Ishikawa (cell line): ENCODE measurements around the gene LAMB1.

ENCODE experiments used
- CEBPB ChIP-seq: IDR thresholded peaks from 2 replicates; pipeline ENCODE4 v1.6.1; 2012
- CREB1 ChIP-seq: IDR thresholded peaks from 2 replicates; pipeline ENCODE4 v1.6.1; 2012; ENCODE audit warnings: low read depth
- EGR1 ChIP-seq: IDR thresholded peaks from 2 replicates; pipeline ENCODE4 v1.6.1; 2012
- EP300 ChIP-seq: IDR thresholded peaks from 2 replicates; pipeline ENCODE4 v1.6.1; 2012; ENCODE audit warnings: borderline replicate concordance
- FOXM1 ChIP-seq: IDR thresholded peaks from 2 replicates; pipeline ENCODE4 v1.6.1; 2012; ENCODE audit warnings: low read depth, borderline replicate concordance
- MAX ChIP-seq: IDR thresholded peaks from 2 replicates; pipeline ENCODE4 v1.6.1; 2012
- NFIC ChIP-seq: IDR thresholded peaks from 2 replicates; pipeline ENCODE4 v1.6.1; 2012
- RAD21 ChIP-seq: IDR thresholded peaks from 2 replicates; pipeline ENCODE4 v1.6.1; 2012; ENCODE audit warnings: low read depth
- REST ChIP-seq: IDR thresholded peaks from 2 replicates; pipeline ENCODE4 v1.6.1; 2012; ENCODE audit warnings: low read depth, mild to moderate bottlenecking
- TAF1 ChIP-seq: IDR thresholded peaks from 2 replicates; pipeline ENCODE4 v1.6.1; 2012; ENCODE audit warnings: low read depth, mild to moderate bottlenecking
- TCF12 ChIP-seq: IDR thresholded peaks from 2 replicates; pipeline ENCODE4 v1.6.1; 2012; ENCODE audit warnings: low read depth
- TEAD4 ChIP-seq: IDR thresholded peaks from 2 replicates; pipeline ENCODE4 v1.6.1; 2012
- USF1 ChIP-seq: IDR thresholded peaks from 2 replicates; pipeline ENCODE4 v1.6.1; 2012
- YY1 ChIP-seq: IDR thresholded peaks from 2 replicates; pipeline ENCODE4 v1.6.1; 2012; ENCODE audit warnings: low read depth
- ZBTB7A ChIP-seq: IDR thresholded peaks from 2 replicates; pipeline ENCODE4 v1.6.1; 2012; ENCODE audit warnings: low read depth

The LAMB1 gene

GRCh38 chr7:108037140-108037539, 34.2 kb upstream of the LAMB1 start:
- TF ChIP-seq EP300 (no peak), YY1 (no peak), CEBPB (no peak), TCF12 (no peak), CREB1 (no peak), REST (no peak), NFIC (no peak), EGR1 (no peak), USF1 (no peak), TEAD4 (no peak), FOXM1 (no peak), MAX (no peak), RAD21 (no peak), TAF1 (no peak), ZBTB7A (no peak)

- TF ChIP-seq FOXM1: no peak
- TF ChIP-seq ZBTB7A: no peak
- TF ChIP-seq MAX: no peak
- no peak for TF ChIP-seq EP300
- TF ChIP-seq EGR1: no peak
- TF ChIP-seq REST: no peak
- no peak for TF ChIP-seq CEBPB
- TF ChIP-seq TAF1: no peak
- TF ChIP-seq YY1: no peak
These were observed 31.6 kb upstream of the LAMB1 start for GRCh38 chr7:108034586-108034985.

GRCh38 chr7:108033776-108034497, 31.0 kb upstream of the LAMB1 start:
- TF ChIP-seq FOXM1 (no peak), EP300 (no peak), NFIC (no peak), CEBPB (no peak), YY1 (no peak), USF1 (no peak), MAX (no peak)

GRCh38 chr7:108030516-108030915, 27.6 kb upstream of the LAMB1 start:
- TF ChIP-seq MAX (no peak), YY1 (no peak), EGR1 (no peak), TEAD4 (no peak), CREB1 (no peak), ZBTB7A (no peak), TAF1 (no peak), CEBPB (no peak), REST (no peak), RAD21 (no peak), FOXM1 (no peak), NFIC (no peak), TCF12 (no peak), EP300 (no peak)
